Measurements from ENCODE around the gene LPCAT3.

LPCAT3 gene

DNA sequence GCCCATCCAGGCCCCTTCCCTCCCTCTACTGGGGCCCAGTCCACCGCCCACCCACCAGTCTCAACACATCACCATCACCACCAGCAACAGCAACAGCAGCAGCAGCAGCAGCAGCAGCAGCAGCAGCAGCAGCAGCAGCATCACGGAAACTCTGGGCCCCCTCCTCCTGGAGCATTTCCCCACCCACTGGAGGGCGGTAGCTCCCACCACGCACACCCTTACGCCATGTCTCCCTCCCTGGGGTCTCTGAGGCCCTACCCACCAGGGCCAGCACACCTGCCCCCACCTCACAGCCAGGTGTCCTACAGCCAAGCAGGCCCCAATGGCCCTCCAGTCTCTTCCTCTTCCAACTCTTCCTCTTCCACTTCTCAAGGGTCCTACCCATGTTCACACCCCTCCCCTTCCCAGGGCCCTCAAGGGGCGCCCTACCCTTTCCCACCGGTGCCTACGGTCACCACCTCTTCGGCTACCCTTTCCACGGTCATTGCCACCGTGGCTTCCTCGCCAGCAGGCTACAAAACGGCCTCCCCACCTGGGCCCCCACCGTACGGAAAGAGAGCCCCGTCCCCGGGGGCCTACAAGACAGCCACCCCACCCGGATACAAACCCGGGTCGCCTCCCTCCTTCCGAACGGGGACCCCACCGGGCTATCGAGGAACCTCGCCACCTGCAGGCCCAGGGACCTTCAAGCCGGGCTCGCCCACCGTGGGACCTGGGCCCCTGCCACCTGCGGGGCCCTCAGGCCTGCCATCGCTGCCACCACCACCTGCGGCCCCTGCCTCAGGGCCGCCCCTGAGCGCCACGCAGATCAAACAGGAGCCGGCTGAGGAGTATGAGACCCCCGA is 81.4 kb downstream of the LPCAT3 start (continued):
- no peak for TF ChIP-seq ZSCAN16 (tag by site-specific recombination; IDR thresholded peaks at IDR 0.05)
- TF ChIP-seq, protein P1, sequence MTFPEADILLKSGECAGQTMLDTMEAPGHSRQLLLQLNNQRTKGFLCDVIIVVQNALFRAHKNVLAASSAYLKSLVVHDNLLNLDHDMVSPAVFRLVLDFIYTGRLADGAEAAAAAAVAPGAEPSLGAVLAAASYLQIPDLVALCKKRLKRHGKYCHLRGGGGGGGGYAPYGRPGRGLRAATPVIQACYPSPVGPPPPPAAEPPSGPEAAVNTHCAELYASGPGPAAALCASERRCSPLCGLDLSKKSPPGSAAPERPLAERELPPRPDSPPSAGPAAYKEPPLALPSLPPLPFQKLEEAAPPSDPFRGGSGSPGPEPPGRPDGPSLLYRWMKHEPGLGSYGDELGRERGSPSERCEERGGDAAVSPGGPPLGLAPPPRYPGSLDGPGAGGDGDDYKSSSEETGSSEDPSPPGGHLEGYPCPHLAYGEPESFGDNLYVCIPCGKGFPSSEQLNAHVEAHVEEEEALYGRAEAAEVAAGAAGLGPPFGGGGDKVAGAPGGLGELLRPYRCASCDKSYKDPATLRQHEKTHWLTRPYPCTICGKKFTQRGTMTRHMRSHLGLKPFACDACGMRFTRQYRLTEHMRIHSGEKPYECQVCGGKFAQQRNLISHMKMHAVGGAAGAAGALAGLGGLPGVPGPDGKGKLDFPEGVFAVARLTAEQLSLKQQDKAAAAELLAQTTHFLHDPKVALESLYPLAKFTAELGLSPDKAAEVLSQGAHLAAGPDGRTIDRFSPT (tag by site-specific recombination; IDR thresholded peaks at IDR 0.05): peak; percentile 29; the same call in 1 of the 2 replicates
- TF ChIP-seq ZNF426 (tag by site-specific recombination; IDR thresholded peaks at IDR 0.05): no peak
- peak; percentile 73 for TF ChIP-seq ZNF600 (tag by site-specific recombination; IDR thresholded peaks at IDR 0.05)
- TF ChIP-seq KLF9 (tag by site-specific recombination; IDR thresholded peaks at IDR 0.05; ENCODE audit: low read depth): 0 out of 2 replicates have a peak, but pooled peaks have one; percentile 9
- peak; percentile 47 for TF ChIP-seq GLIS2 (tag by site-specific recombination; IDR thresholded peaks at IDR 0.05)
- TF ChIP-seq, protein P2, sequence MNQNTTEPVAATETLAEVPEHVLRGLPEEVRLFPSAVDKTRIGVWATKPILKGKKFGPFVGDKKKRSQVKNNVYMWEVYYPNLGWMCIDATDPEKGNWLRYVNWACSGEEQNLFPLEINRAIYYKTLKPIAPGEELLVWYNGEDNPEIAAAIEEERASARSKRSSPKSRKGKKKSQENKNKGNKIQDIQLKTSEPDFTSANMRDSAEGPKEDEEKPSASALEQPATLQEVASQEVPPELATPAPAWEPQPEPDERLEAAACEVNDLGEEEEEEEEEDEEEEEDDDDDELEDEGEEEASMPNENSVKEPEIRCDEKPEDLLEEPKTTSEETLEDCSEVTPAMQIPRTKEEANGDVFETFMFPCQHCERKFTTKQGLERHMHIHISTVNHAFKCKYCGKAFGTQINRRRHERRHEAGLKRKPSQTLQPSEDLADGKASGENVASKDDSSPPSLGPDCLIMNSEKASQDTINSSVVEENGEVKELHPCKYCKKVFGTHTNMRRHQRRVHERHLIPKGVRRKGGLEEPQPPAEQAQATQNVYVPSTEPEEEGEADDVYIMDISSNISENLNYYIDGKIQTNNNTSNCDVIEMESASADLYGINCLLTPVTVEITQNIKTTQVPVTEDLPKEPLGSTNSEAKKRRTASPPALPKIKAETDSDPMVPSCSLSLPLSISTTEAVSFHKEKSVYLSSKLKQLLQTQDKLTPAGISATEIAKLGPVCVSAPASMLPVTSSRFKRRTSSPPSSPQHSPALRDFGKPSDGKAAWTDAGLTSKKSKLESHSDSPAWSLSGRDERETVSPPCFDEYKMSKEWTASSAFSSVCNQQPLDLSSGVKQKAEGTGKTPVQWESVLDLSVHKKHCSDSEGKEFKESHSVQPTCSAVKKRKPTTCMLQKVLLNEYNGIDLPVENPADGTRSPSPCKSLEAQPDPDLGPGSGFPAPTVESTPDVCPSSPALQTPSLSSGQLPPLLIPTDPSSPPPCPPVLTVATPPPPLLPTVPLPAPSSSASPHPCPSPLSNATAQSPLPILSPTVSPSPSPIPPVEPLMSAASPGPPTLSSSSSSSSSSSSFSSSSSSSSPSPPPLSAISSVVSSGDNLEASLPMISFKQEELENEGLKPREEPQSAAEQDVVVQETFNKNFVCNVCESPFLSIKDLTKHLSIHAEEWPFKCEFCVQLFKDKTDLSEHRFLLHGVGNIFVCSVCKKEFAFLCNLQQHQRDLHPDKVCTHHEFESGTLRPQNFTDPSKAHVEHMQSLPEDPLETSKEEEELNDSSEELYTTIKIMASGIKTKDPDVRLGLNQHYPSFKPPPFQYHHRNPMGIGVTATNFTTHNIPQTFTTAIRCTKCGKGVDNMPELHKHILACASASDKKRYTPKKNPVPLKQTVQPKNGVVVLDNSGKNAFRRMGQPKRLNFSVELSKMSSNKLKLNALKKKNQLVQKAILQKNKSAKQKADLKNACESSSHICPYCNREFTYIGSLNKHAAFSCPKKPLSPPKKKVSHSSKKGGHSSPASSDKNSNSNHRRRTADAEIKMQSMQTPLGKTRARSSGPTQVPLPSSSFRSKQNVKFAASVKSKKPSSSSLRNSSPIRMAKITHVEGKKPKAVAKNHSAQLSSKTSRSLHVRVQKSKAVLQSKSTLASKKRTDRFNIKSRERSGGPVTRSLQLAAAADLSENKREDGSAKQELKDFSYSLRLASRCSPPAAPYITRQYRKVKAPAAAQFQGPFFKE (tag by site-specific recombination; IDR thresholded peaks at IDR 0.05; ENCODE audit: borderline replicate concordance): peak; percentile 29; the same call in 1 of the 2 replicates
- TF ChIP-seq, protein P3, sequence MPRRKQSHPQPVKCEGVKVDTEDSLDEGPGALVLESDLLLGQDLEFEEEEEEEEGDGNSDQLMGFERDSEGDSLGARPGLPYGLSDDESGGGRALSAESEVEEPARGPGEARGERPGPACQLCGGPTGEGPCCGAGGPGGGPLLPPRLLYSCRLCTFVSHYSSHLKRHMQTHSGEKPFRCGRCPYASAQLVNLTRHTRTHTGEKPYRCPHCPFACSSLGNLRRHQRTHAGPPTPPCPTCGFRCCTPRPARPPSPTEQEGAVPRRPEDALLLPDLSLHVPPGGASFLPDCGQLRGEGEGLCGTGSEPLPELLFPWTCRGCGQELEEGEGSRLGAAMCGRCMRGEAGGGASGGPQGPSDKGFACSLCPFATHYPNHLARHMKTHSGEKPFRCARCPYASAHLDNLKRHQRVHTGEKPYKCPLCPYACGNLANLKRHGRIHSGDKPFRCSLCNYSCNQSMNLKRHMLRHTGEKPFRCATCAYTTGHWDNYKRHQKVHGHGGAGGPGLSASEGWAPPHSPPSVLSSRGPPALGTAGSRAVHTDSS (tag by site-specific recombination; IDR thresholded peaks at IDR 0.05): peak; percentile 50
- peak; percentile 57 for TF ChIP-seq ZBTB8A (tag by site-specific recombination; IDR thresholded peaks at IDR 0.05)
- TF ChIP-seq ZNF169 (tag by site-specific recombination; IDR thresholded peaks at IDR 0.05): peak; percentile 98
- TF ChIP-seq, protein P4, sequence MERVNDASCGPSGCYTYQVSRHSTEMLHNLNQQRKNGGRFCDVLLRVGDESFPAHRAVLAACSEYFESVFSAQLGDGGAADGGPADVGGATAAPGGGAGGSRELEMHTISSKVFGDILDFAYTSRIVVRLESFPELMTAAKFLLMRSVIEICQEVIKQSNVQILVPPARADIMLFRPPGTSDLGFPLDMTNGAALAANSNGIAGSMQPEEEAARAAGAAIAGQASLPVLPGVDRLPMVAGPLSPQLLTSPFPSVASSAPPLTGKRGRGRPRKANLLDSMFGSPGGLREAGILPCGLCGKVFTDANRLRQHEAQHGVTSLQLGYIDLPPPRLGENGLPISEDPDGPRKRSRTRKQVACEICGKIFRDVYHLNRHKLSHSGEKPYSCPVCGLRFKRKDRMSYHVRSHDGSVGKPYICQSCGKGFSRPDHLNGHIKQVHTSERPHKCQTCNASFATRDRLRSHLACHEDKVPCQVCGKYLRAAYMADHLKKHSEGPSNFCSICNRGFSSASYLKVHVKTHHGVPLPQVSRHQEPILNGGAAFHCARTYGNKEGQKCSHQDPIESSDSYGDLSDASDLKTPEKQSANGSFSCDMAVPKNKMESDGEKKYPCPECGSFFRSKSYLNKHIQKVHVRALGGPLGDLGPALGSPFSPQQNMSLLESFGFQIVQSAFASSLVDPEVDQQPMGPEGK (tag by site-specific recombination; IDR thresholded peaks at IDR 0.05): peak; percentile 80
- TF ChIP-seq, protein P5, sequence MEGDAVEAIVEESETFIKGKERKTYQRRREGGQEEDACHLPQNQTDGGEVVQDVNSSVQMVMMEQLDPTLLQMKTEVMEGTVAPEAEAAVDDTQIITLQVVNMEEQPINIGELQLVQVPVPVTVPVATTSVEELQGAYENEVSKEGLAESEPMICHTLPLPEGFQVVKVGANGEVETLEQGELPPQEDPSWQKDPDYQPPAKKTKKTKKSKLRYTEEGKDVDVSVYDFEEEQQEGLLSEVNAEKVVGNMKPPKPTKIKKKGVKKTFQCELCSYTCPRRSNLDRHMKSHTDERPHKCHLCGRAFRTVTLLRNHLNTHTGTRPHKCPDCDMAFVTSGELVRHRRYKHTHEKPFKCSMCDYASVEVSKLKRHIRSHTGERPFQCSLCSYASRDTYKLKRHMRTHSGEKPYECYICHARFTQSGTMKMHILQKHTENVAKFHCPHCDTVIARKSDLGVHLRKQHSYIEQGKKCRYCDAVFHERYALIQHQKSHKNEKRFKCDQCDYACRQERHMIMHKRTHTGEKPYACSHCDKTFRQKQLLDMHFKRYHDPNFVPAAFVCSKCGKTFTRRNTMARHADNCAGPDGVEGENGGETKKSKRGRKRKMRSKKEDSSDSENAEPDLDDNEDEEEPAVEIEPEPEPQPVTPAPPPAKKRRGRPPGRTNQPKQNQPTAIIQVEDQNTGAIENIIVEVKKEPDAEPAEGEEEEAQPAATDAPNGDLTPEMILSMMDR (tag by site-specific recombination; IDR thresholded peaks at IDR 0.05): peak; percentile 79
- TF ChIP-seq MEIS1 (CRISPR knock-in tag; IDR thresholded peaks at IDR 0.05; ENCODE audit: borderline replicate concordance): no peak
- TF ChIP-seq, protein P6, sequence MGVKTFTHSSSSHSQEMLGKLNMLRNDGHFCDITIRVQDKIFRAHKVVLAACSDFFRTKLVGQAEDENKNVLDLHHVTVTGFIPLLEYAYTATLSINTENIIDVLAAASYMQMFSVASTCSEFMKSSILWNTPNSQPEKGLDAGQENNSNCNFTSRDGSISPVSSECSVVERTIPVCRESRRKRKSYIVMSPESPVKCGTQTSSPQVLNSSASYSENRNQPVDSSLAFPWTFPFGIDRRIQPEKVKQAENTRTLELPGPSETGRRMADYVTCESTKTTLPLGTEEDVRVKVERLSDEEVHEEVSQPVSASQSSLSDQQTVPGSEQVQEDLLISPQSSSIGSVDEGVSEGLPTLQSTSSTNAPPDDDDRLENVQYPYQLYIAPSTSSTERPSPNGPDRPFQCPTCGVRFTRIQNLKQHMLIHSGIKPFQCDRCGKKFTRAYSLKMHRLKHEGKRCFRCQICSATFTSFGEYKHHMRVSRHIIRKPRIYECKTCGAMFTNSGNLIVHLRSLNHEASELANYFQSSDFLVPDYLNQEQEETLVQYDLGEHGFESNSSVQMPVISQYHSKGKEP (tag by site-specific recombination; IDR thresholded peaks at IDR 0.05): peak; percentile 100
- TF ChIP-seq EGR2 (tag by site-specific recombination; IDR thresholded peaks at IDR 0.05; ENCODE audit: low read depth): peak; percentile 85
- TF ChIP-seq, protein P7, sequence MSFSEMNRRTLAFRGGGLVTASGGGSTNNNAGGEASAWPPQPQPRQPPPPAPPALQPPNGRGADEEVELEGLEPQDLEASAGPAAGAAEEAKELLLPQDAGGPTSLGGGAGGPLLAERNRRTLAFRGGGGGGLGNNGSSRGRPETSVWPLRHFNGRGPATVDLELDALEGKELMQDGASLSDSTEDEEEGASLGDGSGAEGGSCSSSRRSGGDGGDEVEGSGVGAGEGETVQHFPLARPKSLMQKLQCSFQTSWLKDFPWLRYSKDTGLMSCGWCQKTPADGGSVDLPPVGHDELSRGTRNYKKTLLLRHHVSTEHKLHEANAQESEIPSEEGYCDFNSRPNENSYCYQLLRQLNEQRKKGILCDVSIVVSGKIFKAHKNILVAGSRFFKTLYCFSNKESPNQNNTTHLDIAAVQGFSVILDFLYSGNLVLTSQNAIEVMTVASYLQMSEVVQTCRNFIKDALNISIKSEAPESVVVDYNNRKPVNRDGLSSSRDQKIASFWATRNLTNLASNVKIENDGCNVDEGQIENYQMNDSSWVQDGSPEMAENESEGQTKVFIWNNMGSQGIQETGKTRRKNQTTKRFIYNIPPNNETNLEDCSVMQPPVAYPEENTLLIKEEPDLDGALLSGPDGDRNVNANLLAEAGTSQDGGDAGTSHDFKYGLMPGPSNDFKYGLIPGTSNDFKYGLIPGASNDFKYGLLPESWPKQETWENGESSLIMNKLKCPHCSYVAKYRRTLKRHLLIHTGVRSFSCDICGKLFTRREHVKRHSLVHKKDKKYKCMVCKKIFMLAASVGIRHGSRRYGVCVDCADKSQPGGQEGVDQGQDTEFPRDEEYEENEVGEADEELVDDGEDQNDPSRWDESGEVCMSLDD (tag by site-specific recombination; IDR thresholded peaks at IDR 0.05): 0 out of 2 replicates have a peak, but pooled peaks have one; percentile 18

All from HEK293 (cell line).